ENCODE results near the gene COQ10A. TPM values are rescaled to one million over a fixed set of nuclear protein-coding genes. Genes with fewer than 3 reads are reported as not detected.

COQ10A gene
- total RNA-seq, 1 experiment from 2014 or later, result 24.4 TPM

- H3K4me1 Mint-ChIP-seq, result peaks cover 8% of the 10 kb centered on the region
- H3K9me3 Mint-ChIP-seq, result no peaks in the 10 kb centered on the region
- ChIA-PET CTCF (no interaction called here), POLR2A (no interaction called here)
- TF ChIP-seq OVOL2 (CRISPR knock-in tag; IDR thresholded peaks at IDR 0.05; ENCODE audit: borderline replicate concordance) (no peak), USF1 (CRISPR knock-in tag; IDR thresholded peaks at IDR 0.05) (no peak), ATF3 (CRISPR knock-in tag; conservative IDR thresholded peaks at IDR 0.05) (no peak), AR (CRISPR knock-in tag; IDR thresholded peaks at IDR 0.05) (no peak), ZNF219 (CRISPR knock-in tag; IDR thresholded peaks at IDR 0.05; ENCODE audit: borderline replicate concordance) (no peak), MYBL2 (CRISPR knock-in tag; IDR thresholded peaks at IDR 0.05) (no peak), E2F5 (CRISPR knock-in tag; IDR thresholded peaks at IDR 0.05) (no peak), MLX (CRISPR knock-in tag; IDR thresholded peaks at IDR 0.05) (no peak), ZNF425 (CRISPR knock-in tag; conservative IDR thresholded peaks at IDR 0.05) (no peak), SOX15 (CRISPR knock-in tag; IDR thresholded peaks at IDR 0.05) (no peak), MAX (CRISPR knock-in tag; IDR thresholded peaks at IDR 0.05) (no peak), FOXK1 (CRISPR knock-in tag; IDR thresholded peaks at IDR 0.05) (no peak), ELF4 (CRISPR knock-in tag; IDR thresholded peaks at IDR 0.05; ENCODE audit: low read depth) (no peak), STAT6 (CRISPR knock-in tag; conservative IDR thresholded peaks at IDR 0.05; ENCODE audit: low read depth) (no peak), RELA (CRISPR knock-in tag; IDR thresholded peaks at IDR 0.05; ENCODE audit: borderline replicate concordance) (no peak), TP53 (CRISPR knock-in tag; IDR thresholded peaks at IDR 0.05) (no peak), ATF1 (CRISPR knock-in tag; IDR thresholded peaks at IDR 0.05) (no peak)
- ATAC-seq, result no peak
- peaks cover 42% of the 10 kb centered on the region for H3K36me3 Mint-ChIP-seq
- H3K27ac Mint-ChIP-seq, result no peak overlapping the region
- H3K4me3 Mint-ChIP-seq, result no peak overlapping the region
- H3K27me3 Mint-ChIP-seq (ENCODE audit: low read depth), result no peaks in the 10 kb centered on the region
- no peak for DNase-seq (ENCODE audit: low spot score)
These were observed 44.3 kb downstream of the COQ10A start for GRCh38 chr12:56311003-56311402.
